Right cardiac atrium (tissue), 5 donors: ENCODE data around the gene SLIT3. TPM values are rescaled to one million over a fixed set of nuclear protein-coding genes. Genes with fewer than 3 reads are reported as not detected.
A peak's percentile ranks its signal among the peaks of the same experiment; 100 is the strongest.

ENCODE experiments used
- ATAC-seq, 2 donors: fragments of 200-7000 bp; cut with Tn5 transposase; one replicate each; pipeline versions ENCODE4 v1.8.0 to v1.9.1; 2020; ENCODE audit warnings: moderate library complexity in 2 of 2, mild to moderate bottlenecking in 1 of 2
- DNase-seq, 3 donors: peaks; one replicate each; pipeline ENCODE4 v3.0.0-alpha.2; 2020
- H3K27ac ChIP-seq: one replicate; pipeline ENCODE4 v1.5.1; 2013; ENCODE audit warnings: mild to moderate bottlenecking, low read length, control low read depth, moderate library complexity
- H3K27me3 ChIP-seq: one replicate; pipeline ENCODE4 v1.6.1; 2013; ENCODE audit not compliant: control insufficient read depth, insufficient read depth
- H3K4me1 ChIP-seq: one replicate; pipeline ENCODE4 v1.6.1; 2013; ENCODE audit warnings: low read length; ENCODE audit not compliant: control insufficient read depth, insufficient read depth
- H3K4me3 ChIP-seq: one replicate; pipeline ENCODE4 v1.5.1; 2013; ENCODE audit warnings: low read length, control low read depth
- H3K9me3 ChIP-seq: one replicate; pipeline ENCODE4 v1.6.1; 2013; ENCODE audit warnings: low read length; ENCODE audit not compliant: control insufficient read depth
- WGBS: extraction: QIAGEN DNeasy Blood & Tissue Kit; methylation state at CpG from one replicate; pipeline ENCODE4 v1.1.7; 2013; 5-methylcytosine and 5-hydroxymethylcytosine counted together
- intact Hi-C, 4 donors: fragments of 100-400 bp; cut with DNase I; formaldehyde crosslinking; loops; one replicate each; pipeline versions ENCODE4 v1.11.0 to v1.14.0; 2022 to 2023
- polyA plus RNA-seq: library from polyadenylated mRNA; stranded (reverse); fragments of 200-250 nt; gene quantifications from one replicate; pipeline ENCODE4 v1.2.3, GENCODE V29; 2013
- total RNA-seq, 4 donors: library from RNA; stranded (reverse); fragmentation: NEBNext Ultra II Directional; extraction: Animal tissue kit (Norgen Biotek cat#: 25700); gene quantifications; one replicate each; pipeline ENCODE4 v1.2.1, GENCODE V29; 2021
- donor health status: healthy with polysubstance abuse.
- donor health status: DM: no; HTN: yes; CAD: no.
- donor health status: DM: no; HTN: no; CAD: no.
- donor health status: DM: no; HTN: yes; CAD: no; lungs with severe emphysema.
- donor health status: DM: yes; HTN: yes; CAD: no.

The SLIT3 gene
- total and polyA plus RNA-seq, 5 donors = 32.9 to 188 (median 109) TPM

DNA sequence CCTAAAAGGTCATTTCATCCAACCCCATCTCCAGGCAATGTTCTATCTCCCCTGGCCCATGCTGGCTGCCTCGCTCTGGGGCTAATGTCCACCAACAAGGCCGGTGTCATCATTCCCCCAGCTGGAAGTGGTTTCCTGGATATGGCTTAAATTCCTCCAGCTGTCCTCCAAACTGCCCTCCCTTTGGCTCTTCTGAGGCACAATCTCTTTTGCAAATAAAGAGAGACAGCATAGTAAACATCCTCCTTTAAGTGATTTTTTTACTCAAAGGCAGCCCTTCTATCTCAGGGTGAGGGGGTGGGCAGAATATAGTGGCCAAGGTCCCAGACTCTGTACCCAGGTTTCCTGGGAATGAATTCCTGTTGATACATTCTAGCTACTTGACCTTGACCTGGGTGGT lies 604.3 kb downstream of the SLIT3 start:
- no peak overlapping the region for H3K4me3 ChIP-seq
- 63% methylated on average over 2 of the region's 2 CpGs for WGBS
- peaks cover 3% of the 10 kb centered on the region for H3K4me1 ChIP-seq
- H3K9me3 ChIP-seq = no peaks in the 10 kb centered on the region
- intact Hi-C loops = no loop called here
- no peaks in the 10 kb centered on the region for H3K27me3 ChIP-seq
- ATAC-seq (peak in 1 of 2 donors; percentile 40), DNase-seq (no peak)
- H3K27ac ChIP-seq = no peak overlapping the region

DNA sequence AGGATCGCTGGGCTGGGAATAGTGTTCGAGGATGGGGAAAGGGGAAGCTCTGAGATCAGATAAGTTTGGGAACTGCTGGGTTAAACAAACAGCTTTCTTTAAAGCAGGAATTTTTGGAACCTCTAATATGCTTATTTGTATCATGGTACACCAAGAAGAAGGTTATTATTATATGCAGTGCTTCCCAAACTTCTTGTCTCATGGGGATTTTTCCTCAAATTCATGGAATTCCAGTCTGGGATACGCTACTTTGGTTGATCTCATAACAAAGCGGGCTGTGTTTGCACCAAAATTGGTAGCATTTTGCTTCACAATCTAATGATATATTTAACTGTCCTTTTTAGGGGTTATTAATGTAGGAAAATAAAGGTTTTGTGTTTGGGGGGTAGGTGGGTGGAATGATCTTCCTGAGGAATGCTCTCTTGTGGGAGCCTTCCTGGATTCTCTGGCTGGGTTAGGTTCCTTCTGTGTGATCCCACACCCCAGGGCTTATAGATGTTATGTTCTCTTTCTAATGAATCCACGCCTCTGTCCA lies 605.6 kb downstream of the SLIT3 start:
- no peaks in the 10 kb centered on the region for H3K9me3 ChIP-seq
- ATAC-seq (no peak), DNase-seq (no peak)
- no peaks in the 10 kb centered on the region for H3K27me3 ChIP-seq
- intact Hi-C loops = no loop called here
- H3K4me3 ChIP-seq = no peak overlapping the region
- no peak overlapping the region for H3K27ac ChIP-seq
- 74% methylated on average over 5 of the region's 5 CpGs for WGBS
- H3K4me1 ChIP-seq = peaks cover 3% of the 10 kb centered on the region

DNA sequence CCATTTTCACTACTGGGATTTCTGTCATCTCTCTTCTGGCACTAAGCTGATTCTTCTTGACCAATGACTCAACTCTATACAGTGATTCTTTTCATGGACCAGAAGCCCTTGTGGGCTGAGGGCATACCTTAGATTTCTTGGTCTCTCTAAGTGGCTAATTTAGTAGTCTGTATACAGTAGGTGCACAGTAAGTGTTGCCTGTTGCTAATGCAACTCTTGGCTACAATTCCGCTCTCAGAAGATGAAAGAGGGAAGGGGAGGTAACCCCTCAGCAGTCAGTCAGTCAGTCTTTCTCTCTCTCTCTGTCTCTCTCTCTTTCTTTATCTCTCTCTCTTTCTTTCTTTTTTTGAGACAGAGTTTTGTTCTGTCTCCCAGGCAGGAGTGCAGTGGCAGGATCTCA lies 606.6 kb downstream of the SLIT3 start:
- peaks cover 3% of the 10 kb centered on the region for H3K4me1 ChIP-seq
- ATAC-seq (no peak), DNase-seq (no peak)
- intact Hi-C loops = no loop called here
- H3K27ac ChIP-seq = no peak overlapping the region
- H3K4me3 ChIP-seq = no peak overlapping the region
- H3K27me3 ChIP-seq = no peaks in the 10 kb centered on the region
- 100% methylated on average over 1 of the region's 1 CpG for WGBS
- no peaks in the 10 kb centered on the region for H3K9me3 ChIP-seq

DNA sequence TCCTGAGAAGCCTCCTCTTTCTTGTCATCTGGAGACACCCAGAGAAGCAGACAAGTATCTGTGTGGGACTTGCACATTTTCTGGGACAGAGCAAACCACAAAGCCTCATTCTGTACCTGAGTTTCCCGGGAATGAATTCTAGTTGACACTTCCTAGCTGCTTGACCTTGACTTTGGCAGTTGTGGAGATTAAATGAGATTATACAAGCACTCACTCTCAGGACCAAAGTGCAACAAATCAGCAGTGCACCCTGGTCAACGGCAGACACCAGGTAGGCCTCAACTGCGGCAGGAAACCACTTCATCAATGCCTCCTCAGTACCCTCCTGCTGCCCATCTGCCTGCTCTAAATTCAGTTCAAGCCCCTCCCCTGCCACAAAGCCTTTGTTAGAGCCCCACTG lies 607.1 kb downstream of the SLIT3 start:
- 71% methylated on average over 3 of the region's 3 CpGs for WGBS
- Histone ChIP-seq H3K4me3 (no peak overlapping the region), H3K27ac (no peak overlapping the region), H3K27me3 (no peaks in the 10 kb centered on the region), H3K4me1 (no peaks in the 10 kb centered on the region), H3K9me3 (no peaks in the 10 kb centered on the region)
- intact Hi-C loops = no loop called here
- no peak for ATAC-seq
- no peak for DNase-seq

DNA sequence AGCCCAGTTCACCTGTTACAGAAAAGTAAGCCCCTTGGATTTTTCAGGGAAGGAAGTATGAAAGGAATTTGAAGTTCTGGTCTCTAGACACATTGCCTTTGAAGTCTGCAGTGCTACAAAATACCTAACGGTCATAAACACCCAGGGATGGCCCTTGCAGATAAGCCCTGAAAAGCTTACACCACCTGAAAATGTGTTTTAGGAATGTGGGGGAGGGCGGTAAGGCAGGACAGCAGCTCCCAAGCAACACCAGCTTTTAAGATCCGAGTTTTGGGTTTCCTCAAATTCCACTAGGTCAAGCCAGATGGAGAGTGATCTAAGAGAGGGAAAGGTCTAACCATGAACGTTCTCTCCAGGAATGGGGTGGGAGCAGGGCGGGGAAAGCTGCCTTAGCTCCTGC lies 607.6 kb downstream of the SLIT3 start:
- Histone ChIP-seq H3K9me3 (no peaks in the 10 kb centered on the region), H3K27ac (no peak overlapping the region), H3K4me3 (no peak overlapping the region), H3K27me3 (no peaks in the 10 kb centered on the region), H3K4me1 (no peaks in the 10 kb centered on the region)
- ATAC-seq = no peak
- WGBS = 73% methylated on average over 5 of the region's 5 CpGs
- intact Hi-C loops = no loop called here
- DNase-seq = no peak

DNA sequence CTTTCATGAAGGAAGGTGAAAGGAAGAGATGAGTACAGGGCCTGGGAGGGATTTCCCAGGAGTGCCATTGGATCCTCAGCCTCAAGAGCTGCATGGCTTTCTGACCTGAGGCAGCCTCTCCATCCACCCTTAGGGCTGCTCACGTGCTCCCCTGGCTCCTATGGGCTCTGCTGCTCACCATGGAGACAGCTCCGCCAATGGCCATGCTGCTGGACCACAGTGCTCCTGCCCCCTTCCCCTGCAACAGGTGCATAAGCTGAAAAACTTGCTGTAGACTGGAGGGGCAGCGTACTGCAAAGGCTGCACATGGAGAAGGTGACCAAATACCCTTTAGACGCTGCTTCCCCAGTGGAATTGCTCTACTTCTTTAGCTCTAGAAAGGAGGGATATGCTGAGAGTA lies 609.0 kb downstream of the SLIT3 start:
- Histone ChIP-seq H3K27me3 (no peaks in the 10 kb centered on the region), H3K4me3 (no peak overlapping the region), H3K4me1 (no peaks in the 10 kb centered on the region), H3K27ac (no peak overlapping the region), H3K9me3 (no peaks in the 10 kb centered on the region)
- DNase-seq (no peak), ATAC-seq (no peak)
- 85% methylated on average over 4 of the region's 4 CpGs for WGBS
- intact Hi-C loops = no loop called here

DNA sequence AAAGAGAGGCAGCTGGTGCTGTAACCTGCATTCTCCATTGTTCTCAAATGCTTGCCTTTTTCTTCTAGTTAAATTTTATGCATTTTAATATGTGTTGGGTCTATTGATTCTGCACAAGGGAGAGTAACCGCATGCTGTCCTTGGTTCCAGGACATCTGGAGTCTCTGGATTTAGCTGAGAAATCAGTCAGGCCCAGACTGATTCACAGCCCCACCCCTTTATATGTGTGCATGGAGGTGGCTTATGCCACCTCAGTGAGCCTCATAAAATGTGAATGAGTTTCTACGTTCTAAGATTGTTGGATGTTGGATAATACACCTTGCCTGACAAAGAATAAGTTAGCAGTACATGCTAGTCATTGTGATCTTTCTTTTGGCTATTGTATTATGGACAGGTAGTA lies 611.7 kb downstream of the SLIT3 start:
- WGBS = 86% methylated on average over 2 of the region's 2 CpGs
- Histone ChIP-seq H3K9me3 (no peaks in the 10 kb centered on the region), H3K27ac (no peak overlapping the region), H3K4me3 (no peak overlapping the region), H3K27me3 (no peaks in the 10 kb centered on the region), H3K4me1 (no peaks in the 10 kb centered on the region)
- DNase-seq = no peak
- intact Hi-C loops = loop anchor here in 1 of 4 donors (10.0 kb wide), 1 partner anchor 856 kb away; no protein-coding TSS in a partner anchor
- ATAC-seq = no peak

DNA sequence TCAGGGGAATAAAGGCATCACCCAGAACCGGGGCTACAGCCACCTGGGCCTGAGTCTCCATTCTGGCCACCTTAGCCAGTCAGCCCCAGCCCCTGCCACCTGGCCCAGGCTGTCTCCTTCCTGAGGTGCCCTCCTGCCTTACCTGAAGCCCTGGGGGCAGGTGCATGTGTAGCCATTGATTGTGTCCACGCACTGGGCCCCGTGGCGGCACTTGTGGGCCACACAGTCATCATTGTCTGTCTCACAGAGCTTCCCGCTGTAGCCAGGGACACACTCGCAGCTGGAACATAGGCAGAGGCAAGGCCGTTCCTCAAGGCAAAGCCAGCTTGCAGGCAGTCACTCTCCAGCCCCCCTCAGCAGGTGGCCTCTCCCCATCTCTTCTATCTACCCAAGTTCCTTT lies 614.1 kb downstream of the SLIT3 start:
- ATAC-seq (no peak), DNase-seq (no peak)
- 92% methylated on average over 7 of the region's 7 CpGs for WGBS
- H3K27ac ChIP-seq = no peak overlapping the region
- H3K4me3 ChIP-seq = no peak overlapping the region
- intact Hi-C loops = loop anchor here in 1 of 4 donors (10.0 kb wide), 1 partner anchor 858 kb away; no protein-coding TSS in a partner anchor
- H3K4me1 ChIP-seq = peaks cover 2% of the 10 kb centered on the region
- no peaks in the 10 kb centered on the region for H3K9me3 ChIP-seq
- no peaks in the 10 kb centered on the region for H3K27me3 ChIP-seq

DNA sequence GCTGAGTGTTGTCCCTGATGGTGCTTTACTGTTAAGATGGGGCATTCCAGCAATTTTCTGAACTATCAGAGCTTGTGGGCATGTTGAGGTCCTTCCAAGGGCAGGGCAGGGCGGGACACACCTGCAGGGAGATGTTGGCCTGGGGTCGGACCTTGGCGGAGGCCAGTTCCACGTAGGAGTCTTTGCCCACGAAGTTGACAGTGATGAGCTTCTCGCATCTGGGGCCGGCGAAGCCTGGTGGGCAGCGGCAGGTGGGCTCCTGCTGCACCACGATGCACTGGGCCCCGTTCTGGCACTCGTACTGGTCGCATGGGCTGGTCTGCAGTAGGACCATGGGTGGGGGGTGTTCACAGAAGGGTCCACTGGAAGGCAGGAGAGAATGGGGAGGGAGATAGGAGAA lies 615.4 kb downstream of the SLIT3 start:
- no peak overlapping the region for H3K4me3 ChIP-seq
- H3K4me1 ChIP-seq = peaks cover 7% of the 10 kb centered on the region
- 93% methylated on average over 13 of the region's 13 CpGs for WGBS
- DNase-seq (no peak), ATAC-seq (no peak)
- no peak overlapping the region for H3K27ac ChIP-seq
- H3K27me3 ChIP-seq = no peaks in the 10 kb centered on the region
- H3K9me3 ChIP-seq = no peaks in the 10 kb centered on the region
- intact Hi-C loops = loop anchor here in 1 of 4 donors (10.0 kb wide), 1 partner anchor 859 kb away; no protein-coding TSS in a partner anchor

DNA sequence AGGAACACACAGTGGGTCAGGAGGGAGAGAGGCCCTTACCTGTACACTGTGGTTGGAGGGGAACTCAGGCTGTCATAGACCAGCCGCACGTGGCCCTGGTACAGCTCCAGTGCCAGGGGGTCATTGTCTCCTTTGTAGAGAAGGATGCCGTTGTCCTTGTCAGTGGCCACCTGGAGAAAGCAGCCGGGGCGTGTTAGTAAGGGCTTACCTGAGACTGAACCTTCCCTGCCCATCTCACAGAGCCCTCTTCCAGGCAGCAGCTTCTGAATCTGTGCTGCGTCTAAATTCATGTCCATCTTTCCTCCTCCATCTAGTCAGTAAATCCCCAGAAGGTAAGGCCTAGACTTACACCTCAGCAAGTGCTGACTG lies 617.0 kb downstream of the SLIT3 start:
- Histone ChIP-seq H3K27ac (no peak overlapping the region), H3K9me3 (no peaks in the 10 kb centered on the region), H3K27me3 (no peaks in the 10 kb centered on the region), H3K4me1 (peaks cover 12% of the 10 kb centered on the region), H3K4me3 (no peak overlapping the region)
- intact Hi-C loops = loop anchor here in 1 of 4 donors (5.0 to 10.0 kb wide), 2 partner anchors 618 to 861 kb away; partner anchors contain the start of gene SLIT3
- ATAC-seq = no peak
- WGBS = 87% methylated on average over 6 of the region's 6 CpGs
- no peak for DNase-seq

DNA sequence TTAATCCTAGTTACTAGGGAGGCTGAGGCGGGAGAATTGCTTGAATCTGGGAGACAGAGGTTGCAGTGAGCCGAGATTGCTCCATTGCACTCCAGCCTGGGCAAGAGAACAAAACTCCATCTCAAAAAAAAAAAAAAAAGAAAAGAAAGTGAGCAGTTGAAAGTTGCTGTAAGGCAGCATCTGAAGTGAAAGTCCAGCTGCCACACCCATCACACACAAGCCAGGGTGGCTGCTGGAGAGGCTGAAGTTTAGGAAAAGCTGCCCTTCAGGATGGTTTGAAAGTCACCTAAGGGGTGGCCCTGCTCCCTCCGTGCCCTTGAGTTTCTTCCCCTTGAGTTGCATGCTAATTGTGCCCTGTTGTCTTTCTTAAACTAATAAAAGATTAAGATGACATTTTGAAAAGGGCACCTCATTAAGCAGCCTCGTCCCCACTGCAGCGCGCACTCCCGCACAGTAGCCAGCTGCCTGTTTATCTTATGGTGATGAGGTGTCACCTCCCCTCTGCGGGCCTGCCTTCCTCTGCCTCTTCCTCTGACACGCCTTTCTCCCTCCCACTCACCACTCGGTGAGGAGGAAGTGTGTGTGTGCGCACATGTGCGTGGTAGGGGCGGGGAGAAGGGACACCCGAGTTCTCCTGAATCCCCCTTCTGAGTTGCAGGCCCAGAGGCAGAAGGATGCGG lies 617.6 kb downstream of the SLIT3 start:
- no peaks in the 10 kb centered on the region for H3K9me3 ChIP-seq
- H3K4me1 ChIP-seq = peaks cover 12% of the 10 kb centered on the region
- 46% methylated on average over 15 of the region's 15 CpGs for WGBS
- peak in 2 of 3 donors; percentile 23 to 63 for DNase-seq
- peak in 1 of 2 donors; percentile 27 for ATAC-seq
- H3K27ac ChIP-seq = no peak overlapping the region
- no peak overlapping the region for H3K4me3 ChIP-seq
- H3K27me3 ChIP-seq = no peaks in the 10 kb centered on the region
- intact Hi-C loops = loop anchor here in 1 of 4 donors (5.0 to 10.0 kb wide), 2 partner anchors 619 to 861 kb away; partner anchors contain the start of gene SLIT3
